GM19238 (cell line): ENCODE measurements around the gene CCDC8.
"Not testable (repeated sequence)": the region's sequence is repeated elsewhere in the genome, so short reads cannot be mapped to it uniquely, and the experiment has no call there.

ENCODE experiments used
- DNase-seq: peaks from one replicate; pipeline ENCODE4 v3.0.0; 2011; ENCODE audit warnings: low spot score; ENCODE audit not compliant: insufficient read length

Gene CCDC8

DNA sequence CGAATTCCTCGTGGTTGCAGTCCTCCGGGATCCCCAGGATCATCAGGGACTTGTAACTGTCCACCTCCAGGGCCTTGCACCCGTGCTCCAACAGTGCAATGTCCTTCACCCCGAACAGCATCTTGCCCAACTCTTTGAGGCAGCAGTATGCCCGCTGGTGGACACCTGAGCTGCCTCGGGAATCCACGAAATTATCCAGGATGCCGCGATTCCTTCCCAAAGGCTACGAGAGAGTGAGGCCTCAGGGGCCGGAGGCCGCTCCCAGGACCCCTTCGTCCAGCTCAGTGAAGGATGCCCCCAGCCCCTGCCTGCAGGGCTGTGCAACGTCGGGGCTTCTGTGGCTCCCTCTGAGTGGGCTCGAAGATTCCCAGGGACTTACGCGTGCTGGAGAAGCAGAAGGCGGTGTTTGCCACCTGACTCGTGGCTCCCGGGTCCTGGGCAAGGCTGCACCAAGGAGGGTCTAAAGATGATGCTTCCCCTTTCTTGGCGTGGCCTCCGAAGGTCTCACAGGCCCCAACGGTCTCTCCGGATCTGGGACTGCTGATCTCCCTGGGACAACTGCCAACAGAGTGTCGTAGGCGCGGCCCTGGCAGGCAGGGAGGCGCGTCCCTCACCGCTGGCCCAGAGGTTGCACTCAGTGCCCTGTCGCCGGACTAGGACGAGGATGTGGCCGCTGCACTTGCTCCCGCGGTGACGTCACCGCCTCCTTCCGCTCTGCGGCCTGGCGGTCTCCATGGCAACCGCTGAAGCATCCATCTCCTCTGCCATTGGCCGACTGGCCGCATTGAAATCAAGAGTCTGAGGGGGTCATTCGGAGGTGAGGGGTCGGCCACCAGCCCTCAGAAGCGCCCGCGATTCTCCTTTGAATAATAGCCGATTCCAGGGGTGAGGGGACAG lies 15.1 kb upstream of the CCDC8 start, which contains the start of gene PNMA8C:
TSS of gene PNMA8C (minus strand) at position 698 of the 897 bp plus-strand sequence. CDS start at position 121, 577 bp downstream.
- DNase-seq, result no peak

- DNase-seq, result no peak
Measured at GRCh38 chr19:46427518-46428045, 14.2 kb upstream of the CCDC8 start.

GRCh38 chr19:46426506-46427162 lies 13.3 kb upstream of the CCDC8 start:
- DNase-seq, result no peak

DNA sequence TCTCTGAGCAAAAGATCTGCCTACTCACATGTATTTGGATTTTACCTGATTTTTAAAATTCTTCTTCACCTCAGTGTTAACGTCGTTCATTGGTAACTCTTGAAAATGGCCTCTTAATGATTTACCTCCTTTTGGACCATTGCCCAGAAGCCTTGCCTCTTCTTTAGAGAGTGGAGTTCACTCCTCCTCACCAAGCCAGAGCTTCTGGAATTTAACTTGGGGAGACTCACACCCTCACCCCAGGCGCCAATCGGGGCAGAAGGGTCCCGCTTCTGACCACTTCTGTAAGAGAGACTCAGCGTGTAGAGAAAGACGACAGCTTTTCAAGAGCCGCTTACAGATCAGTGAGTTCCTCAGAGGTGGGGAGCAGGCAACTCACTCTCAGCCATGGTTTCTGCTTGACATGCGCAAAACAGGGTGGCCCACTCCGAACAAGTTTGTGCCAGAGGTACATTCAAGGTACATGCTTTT lies 12.7 kb upstream of the CCDC8 start:
- DNase-seq, result no peak

GRCh38 chr19:46423188-46423587 lies 9.8 kb upstream of the CCDC8 start:
- no peak for DNase-seq

- DNase-seq, result no peak
Measured at GRCh38 chr19:46422344-46422743, 9.0 kb upstream of the CCDC8 start.

- no peak for DNase-seq
Measured at GRCh38 chr19:46420056-46420455, 6.7 kb upstream of the CCDC8 start.

DNA sequence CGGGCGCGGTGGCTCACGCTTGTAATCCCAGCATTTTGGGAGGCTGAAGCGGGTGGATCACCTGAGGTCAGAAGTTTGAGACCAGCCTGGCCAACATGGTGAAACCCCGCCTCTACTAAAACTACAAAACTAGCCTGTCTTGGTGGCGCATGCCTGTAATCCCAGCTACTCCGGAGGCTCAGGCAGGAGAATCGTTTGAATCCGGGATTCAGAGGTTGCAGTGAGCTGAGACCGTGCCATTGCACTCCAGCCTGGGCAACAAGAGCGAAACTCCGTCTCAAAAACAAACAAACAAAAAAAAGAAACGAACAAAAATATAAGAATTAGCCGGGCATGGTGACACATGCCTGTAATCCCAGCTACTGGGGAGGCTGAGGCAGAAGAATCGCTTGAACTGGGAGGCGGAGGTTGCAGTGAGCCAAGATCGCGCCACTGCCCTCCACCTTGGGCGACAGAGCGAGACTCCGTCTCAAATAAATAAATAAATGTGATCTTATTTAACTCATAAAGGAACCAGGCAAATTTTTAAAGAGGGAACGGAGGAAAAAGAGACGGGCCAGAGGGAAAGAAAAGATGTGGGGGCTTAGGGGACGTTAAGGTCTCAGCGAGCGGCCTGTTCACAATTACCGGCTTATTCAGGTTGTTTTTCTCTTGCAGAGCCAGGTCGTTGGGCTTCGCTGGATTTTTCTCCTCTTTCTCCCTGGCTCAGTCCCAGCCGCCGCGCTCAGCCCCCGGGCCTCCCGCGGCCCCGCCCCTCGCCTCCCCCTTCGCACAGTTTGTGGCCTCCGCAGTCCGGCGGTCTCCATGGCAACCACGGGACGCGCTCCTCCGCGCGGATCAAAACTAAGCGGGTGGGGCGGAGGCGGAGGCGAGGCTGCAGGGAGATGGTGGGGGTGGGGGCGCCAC lies 2.7 kb upstream of the CCDC8 start:
- DNase-seq, result not testable (repeated sequence)

GRCh38 chr19:46414899-46415298 lies 1.5 kb upstream of the CCDC8 start:
- DNase-seq, result not testable (repeated sequence)

DNA sequence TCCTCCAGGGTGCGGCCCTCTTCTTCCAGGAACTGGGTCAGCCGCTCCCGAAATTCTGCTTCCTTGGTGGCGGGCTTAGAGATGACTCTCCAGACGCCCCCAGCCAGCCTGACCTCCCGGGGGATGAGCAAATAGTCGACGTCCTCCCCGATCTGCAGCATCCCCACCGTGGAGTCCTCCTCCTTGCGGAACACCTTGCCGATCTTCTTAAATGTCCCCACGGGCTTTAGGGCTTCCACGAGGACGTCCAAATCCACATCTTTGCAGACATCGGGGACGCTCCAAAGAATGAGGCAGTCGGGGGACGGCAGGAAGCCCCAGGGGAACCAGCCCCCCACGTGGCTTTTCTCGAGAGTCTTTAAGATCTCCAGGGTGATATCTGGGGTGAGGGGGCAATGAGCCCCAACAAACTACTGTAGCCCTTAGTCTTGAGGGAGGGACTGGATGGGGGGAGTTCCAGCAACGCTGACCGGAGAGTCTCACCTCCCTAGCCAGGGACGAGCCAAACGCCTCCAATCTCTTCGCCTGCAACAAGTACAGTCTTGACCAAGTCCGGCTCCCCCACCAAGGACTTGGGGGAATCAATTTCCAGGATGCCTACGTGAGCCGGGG lies 608 bp downstream of the CCDC8 start:
- no peak for DNase-seq

GRCh38 chr19:46411925-46412649 lies 1.3 kb downstream of the CCDC8 start:
- DNase-seq, result no peak

DNA sequence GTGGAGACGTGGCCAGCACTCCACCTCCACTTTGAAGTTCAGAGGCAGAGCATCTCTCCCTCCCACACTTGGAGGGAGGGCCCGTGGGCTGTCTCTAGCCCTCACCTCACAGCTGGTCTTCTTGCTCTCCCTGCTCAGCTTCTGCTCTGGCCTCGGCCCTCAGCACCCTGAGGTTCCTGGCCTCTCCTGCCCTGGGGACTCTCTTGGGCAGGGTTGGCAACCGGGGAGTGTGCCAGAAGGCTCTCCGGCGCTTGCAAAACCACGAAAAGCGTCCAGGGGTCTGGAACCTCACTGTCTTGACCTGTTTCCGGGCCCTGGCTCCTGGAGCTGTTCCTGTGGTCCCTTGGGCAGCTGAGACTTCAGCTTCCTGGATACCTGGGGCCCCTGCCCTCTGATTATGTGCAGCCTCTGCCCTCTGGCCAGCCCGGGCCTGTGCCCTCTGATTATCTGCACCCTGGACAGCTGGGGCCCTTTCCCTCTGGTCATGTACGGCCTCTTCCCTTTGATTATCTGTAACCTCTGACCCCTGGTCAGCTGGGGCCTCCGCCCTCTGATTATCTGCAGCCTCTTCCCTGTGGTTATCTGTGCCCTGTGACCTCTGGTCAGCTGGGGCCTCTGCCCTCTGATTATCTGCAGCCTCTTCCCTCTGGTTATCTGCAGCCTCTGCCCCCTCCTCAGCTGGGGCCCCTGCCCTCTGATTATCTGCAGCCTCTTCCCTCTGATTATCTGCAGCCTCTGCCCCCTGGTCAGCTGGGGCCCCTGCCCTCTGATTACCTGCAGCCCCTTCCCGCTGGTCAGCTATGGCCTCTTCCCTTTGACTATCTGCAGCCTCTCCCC lies 2.1 kb downstream of the CCDC8 start:
- DNase-seq, result no peak

- no peak for DNase-seq
Measured at GRCh38 chr19:46410205-46411087, 2.9 kb downstream of the CCDC8 start.

DNA sequence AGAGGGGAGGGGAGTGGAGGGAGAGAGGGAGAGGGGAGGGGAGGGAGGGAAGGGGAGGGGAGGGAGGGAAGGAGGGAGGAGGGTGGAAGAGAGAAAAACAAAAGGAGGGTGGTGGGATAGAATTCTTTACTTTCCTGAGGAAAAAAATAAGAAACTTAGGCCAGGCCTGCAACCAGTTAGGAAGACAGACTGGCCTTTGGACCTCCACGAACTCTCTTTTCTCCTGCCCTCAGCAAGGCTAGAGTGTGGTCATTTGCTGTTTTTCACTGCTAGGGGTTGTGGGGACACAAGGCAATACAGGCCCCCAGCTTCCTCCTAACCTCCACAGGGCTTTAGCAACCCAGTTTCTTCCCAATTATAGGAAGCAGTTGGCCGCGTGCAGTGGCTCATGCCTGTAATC lies 4.2 kb downstream of the CCDC8 start:
- DNase-seq, result no peak

- DNase-seq, result no peak
Measured at GRCh38 chr19:46408664-46409039, 4.7 kb downstream of the CCDC8 start.

- no peak for DNase-seq
Measured at GRCh38 chr19:46407856-46408663, 5.3 kb downstream of the CCDC8 start.

- no peak for DNase-seq
Measured at GRCh38 chr19:46406976-46407375, 6.4 kb downstream of the CCDC8 start.
